ENCODE measurements around the gene CACNA1S.

DNA sequence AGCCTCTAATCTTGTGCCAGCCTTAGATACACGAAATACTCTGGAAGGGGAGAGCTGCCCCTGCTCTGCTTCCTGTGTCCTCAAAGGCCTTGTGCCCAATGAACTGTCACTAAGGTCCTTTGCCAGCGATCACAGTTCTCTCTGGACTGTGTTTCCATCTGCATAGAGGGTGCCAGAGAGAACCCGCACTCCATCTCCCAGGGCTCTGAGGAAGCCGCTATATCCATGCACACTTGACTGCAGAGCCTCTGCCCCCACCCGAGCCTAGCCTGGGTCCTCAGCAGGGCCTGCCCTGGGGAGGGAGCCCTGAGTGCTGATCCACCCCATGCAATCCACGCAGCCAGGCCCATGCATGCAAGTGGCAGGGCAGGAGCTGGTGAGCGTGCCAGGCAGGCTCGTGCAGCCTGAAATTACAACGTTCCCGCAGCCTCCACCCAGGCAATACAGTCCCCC is 58.1 kb downstream of the CACNA1S start:
- no peak for TF ChIP-seq NR1H2 (CRISPR knock-in tag; IDR thresholded peaks at IDR 0.05; ENCODE audit: borderline replicate concordance, low read depth)
- TF ChIP-seq RCOR2 (CRISPR knock-in tag; IDR thresholded peaks at IDR 0.05) = no peak
- TF ChIP-seq E2F5 (CRISPR knock-in tag; conservative IDR thresholded peaks at IDR 0.05) = no peak
- TF ChIP-seq, protein P1, sequence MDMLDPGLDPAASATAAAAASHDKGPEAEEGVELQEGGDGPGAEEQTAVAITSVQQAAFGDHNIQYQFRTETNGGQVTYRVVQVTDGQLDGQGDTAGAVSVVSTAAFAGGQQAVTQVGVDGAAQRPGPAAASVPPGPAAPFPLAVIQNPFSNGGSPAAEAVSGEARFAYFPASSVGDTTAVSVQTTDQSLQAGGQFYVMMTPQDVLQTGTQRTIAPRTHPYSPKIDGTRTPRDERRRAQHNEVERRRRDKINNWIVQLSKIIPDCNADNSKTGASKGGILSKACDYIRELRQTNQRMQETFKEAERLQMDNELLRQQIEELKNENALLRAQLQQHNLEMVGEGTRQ (IDR thresholded peaks at IDR 0.05; ENCODE audit: low read depth, low read length) = no peak
- TF ChIP-seq, protein P1 (CRISPR knock-in tag; IDR thresholded peaks at IDR 0.05; ENCODE audit: borderline replicate concordance) = no peak
- TF ChIP-seq, protein P2, sequence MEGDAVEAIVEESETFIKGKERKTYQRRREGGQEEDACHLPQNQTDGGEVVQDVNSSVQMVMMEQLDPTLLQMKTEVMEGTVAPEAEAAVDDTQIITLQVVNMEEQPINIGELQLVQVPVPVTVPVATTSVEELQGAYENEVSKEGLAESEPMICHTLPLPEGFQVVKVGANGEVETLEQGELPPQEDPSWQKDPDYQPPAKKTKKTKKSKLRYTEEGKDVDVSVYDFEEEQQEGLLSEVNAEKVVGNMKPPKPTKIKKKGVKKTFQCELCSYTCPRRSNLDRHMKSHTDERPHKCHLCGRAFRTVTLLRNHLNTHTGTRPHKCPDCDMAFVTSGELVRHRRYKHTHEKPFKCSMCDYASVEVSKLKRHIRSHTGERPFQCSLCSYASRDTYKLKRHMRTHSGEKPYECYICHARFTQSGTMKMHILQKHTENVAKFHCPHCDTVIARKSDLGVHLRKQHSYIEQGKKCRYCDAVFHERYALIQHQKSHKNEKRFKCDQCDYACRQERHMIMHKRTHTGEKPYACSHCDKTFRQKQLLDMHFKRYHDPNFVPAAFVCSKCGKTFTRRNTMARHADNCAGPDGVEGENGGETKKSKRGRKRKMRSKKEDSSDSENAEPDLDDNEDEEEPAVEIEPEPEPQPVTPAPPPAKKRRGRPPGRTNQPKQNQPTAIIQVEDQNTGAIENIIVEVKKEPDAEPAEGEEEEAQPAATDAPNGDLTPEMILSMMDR (CRISPR knock-in tag; IDR thresholded peaks at IDR 0.05) = no peak
- no peak for TF ChIP-seq ZSCAN29 (CRISPR knock-in tag; conservative IDR thresholded peaks at IDR 0.05)
- no peak for TF ChIP-seq ESRRA (CRISPR knock-in tag; IDR thresholded peaks at IDR 0.05; ENCODE audit: low read depth)
- no peak for TF ChIP-seq ZNF772 (CRISPR knock-in tag; IDR thresholded peaks at IDR 0.05)
- TF ChIP-seq ZNF549 (CRISPR knock-in tag; IDR thresholded peaks at IDR 0.05) = no peak
- no peak for TF ChIP-seq GLI4 (CRISPR knock-in tag; IDR thresholded peaks at IDR 0.05; ENCODE audit: borderline replicate concordance)
- no peak for TF ChIP-seq ZNF7 (CRISPR knock-in tag; IDR thresholded peaks at IDR 0.05)
- TF ChIP-seq SUZ12 (IDR thresholded peaks at IDR 0.05; ENCODE audit: low read depth, low read length) = no peak
- no peak for TF ChIP-seq ATRX (CRISPR knock-in tag; IDR thresholded peaks at IDR 0.05; ENCODE audit: borderline replicate concordance)
- TF ChIP-seq, protein P3, sequence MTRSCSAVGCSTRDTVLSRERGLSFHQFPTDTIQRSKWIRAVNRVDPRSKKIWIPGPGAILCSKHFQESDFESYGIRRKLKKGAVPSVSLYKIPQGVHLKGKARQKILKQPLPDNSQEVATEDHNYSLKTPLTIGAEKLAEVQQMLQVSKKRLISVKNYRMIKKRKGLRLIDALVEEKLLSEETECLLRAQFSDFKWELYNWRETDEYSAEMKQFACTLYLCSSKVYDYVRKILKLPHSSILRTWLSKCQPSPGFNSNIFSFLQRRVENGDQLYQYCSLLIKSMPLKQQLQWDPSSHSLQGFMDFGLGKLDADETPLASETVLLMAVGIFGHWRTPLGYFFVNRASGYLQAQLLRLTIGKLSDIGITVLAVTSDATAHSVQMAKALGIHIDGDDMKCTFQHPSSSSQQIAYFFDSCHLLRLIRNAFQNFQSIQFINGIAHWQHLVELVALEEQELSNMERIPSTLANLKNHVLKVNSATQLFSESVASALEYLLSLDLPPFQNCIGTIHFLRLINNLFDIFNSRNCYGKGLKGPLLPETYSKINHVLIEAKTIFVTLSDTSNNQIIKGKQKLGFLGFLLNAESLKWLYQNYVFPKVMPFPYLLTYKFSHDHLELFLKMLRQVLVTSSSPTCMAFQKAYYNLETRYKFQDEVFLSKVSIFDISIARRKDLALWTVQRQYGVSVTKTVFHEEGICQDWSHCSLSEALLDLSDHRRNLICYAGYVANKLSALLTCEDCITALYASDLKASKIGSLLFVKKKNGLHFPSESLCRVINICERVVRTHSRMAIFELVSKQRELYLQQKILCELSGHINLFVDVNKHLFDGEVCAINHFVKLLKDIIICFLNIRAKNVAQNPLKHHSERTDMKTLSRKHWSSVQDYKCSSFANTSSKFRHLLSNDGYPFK (CRISPR knock-in tag; IDR thresholded peaks at IDR 0.05; ENCODE audit: borderline replicate concordance) = no peak
